Adrenal gland (tissue), 12 donors: ENCODE data around the gene SORBS1. TPM values are rescaled to one million over a fixed set of nuclear protein-coding genes. Genes with fewer than 3 reads are reported as not detected.
A peak's percentile ranks its signal among the peaks of the same experiment; 100 is the strongest.

Source experiments
- DNase-seq, 7 donors: peaks; one replicate each; pipeline ENCODE4 v3.0.0-alpha.2; 2019 to 2020
- H3K27ac ChIP-seq, 5 donors: fragments of 200-600 bp; sonication (generic) in 4 of 5; 1 replicate in 3 of 5; 2 replicates in 2 of 5; pipeline versions ENCODE4 v1.5.1 to v1.8.0; 2016 to 2020; ENCODE audit warnings: mild to moderate bottlenecking in 1 of 5
- H3K27me3 ChIP-seq: fragments of 200-600 bp; 2 replicates; pipeline ENCODE4 v1.8.0; 2021
- H3K36me3 ChIP-seq, 2 donors: fragments of 200-600 bp; replicated peaks in 1 of 2; 1 replicate in 1 of 2; 2 replicates in 1 of 2; pipeline versions ENCODE4 v1.5.1 to v1.8.0; 2018 to 2022
- H3K4me1 ChIP-seq, 2 donors: fragments of 200-600 bp; replicated peaks in 1 of 2; 1 replicate in 1 of 2; 2 replicates in 1 of 2; pipeline versions ENCODE4 v1.5.1 to v1.8.0; 2018 to 2021
- H3K4me3 ChIP-seq, 4 donors: fragments of 200-600 bp; sonication (generic) in 3 of 4; one replicate each; pipeline ENCODE4 v1.5.1; 2016 to 2018
- H3K9me3 ChIP-seq, 3 donors: fragments of 200-600 bp; sonication (generic) in 1 of 3; replicated peaks in 1 of 3; 1 replicate in 2 of 3; 2 replicates in 1 of 3; pipeline versions ENCODE4 v1.5.1 to v1.8.0; 2016 to 2021
- CTCF ChIP-seq, 6 experiments: fragments of 450-650 bp in 4 of 6; fragments of 200-600 bp in 2 of 6; sonication (generic) in 1 of 6; IDR thresholded peaks; 1 replicate in 5 of 6; 2 replicates in 1 of 6; pipeline versions ENCODE4 v1.5.1 to v1.8.0; 2016 to 2021; ENCODE audit warnings: antibody characterized with exemption in 6 of 6, mild to moderate bottlenecking in 2 of 6, moderate library complexity in 1 of 6
- POLR2A ChIP-seq, 2 donors: fragments of 450-650 bp; IDR thresholded peaks; one replicate each; pipeline ENCODE4 v1.6.1; 2017; ENCODE audit warnings: antibody characterized with exemption in 2 of 2, mild to moderate bottlenecking in 2 of 2, moderate library complexity in 1 of 2
- WGBS, 4 donors: extraction: QIAGEN DNeasy Blood & Tissue Kit in 2 of 4; methylation state at CpG; one replicate each; pipeline versions ENCODE4 v1.1.5 to v1.1.7; 2013 to 2017; 5-methylcytosine and 5-hydroxymethylcytosine counted together
- intact Hi-C, 2 donors: fragments of 100-400 bp; cut with DNase I; formaldehyde crosslinking; loops; one replicate each; pipeline versions ENCODE4 v1.14.1 to v1.15.0; 2022 to 2023
- polyA plus RNA-seq, 3 donors: library from polyadenylated mRNA; stranded (reverse); fragments of 200-250 nt in 2 of 3; fragments of 350-450 nt in 1 of 3; fragmentation: Illumina TruSeq in 1 of 3; extraction: RNeasy Lipid Tissue Mini Kit (QIAGEN cat#74804) in 1 of 3; gene quantifications; one replicate each; pipeline ENCODE4 v1.2.3, GENCODE V29; 2013 to 2014
- total RNA-seq, 9 donors: library from RNA; depleted of rRNA in 4 of 9; stranded (reverse); fragments of >200 nt in 4 of 9; fragments of 120-200 nt in 1 of 9; fragmentation: NEBNext Ultra II Directional in 1 of 9; extraction: Animal tissue kit (Norgen Biotek cat#: 25700) in 1 of 9; gene quantifications; one replicate each; pipeline versions ENCODE4 v1.1.0 to v1.2.4, GENCODE V29; 2013 to 2023
- donor health status: healthy with polysubstance abuse.
- donor health status: Bipolar disorder and iron deficiency.
- donor health status: DM: yes; HTN: yes; CAD: no.
- donor health status: DM: no; HTN: no; CAD: no.
- donor health status: DM: no; HTN: no; CAD: no.
- donor health status: DM: yes; HTN: yes; CAD: no.

SORBS1 gene
- total and polyA plus RNA-seq, 12 donors, result 9.5 to 43.4 (median 19.0) TPM

DNA sequence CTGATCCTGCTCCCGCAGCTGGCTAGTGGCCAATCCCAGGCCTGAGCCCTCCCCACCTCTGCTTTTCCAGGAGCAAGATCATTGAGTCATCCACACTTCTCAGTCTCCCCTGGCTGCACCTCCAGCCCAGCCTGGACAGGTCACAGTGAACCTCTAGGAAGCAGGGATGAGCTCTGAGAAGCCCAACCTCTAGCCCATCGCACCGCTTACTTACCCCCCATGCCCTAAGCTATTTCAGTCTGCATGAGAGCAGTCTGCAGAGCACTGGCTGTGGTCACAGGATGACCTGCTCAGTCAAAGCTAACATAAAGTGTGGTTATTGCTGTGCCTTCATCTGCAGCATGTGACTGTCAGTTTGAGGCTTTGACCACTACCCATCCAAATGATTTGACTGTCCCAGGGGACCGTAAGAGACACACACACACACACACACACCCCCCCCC is 129.2 kb downstream of the SORBS1 start:
- Histone ChIP-seq H3K27me3 (no peaks in the 10 kb centered on the region), H3K27ac (no peak overlapping the region), H3K36me3 (no peaks in the 10 kb centered on the region), H3K9me3 (no peaks in the 10 kb centered on the region), H3K4me1 (no peaks in the 10 kb centered on the region), H3K4me3 (no peak overlapping the region)
- 72 to 89% (median 85%) methylated on average over 4 of the region's 4 CpGs for WGBS, 4 donors
- no peak for DNase-seq
- TF ChIP-seq CTCF (IDR thresholded peaks at IDR 0.05), result no peak
- no peak for TF ChIP-seq POLR2A (IDR thresholded peaks at IDR 0.05)
- intact Hi-C loops, result loop anchor here (2.0 to 10.0 kb wide), 2 partner anchors 57 to 169 kb away; no protein-coding TSS in a partner anchor

DNA sequence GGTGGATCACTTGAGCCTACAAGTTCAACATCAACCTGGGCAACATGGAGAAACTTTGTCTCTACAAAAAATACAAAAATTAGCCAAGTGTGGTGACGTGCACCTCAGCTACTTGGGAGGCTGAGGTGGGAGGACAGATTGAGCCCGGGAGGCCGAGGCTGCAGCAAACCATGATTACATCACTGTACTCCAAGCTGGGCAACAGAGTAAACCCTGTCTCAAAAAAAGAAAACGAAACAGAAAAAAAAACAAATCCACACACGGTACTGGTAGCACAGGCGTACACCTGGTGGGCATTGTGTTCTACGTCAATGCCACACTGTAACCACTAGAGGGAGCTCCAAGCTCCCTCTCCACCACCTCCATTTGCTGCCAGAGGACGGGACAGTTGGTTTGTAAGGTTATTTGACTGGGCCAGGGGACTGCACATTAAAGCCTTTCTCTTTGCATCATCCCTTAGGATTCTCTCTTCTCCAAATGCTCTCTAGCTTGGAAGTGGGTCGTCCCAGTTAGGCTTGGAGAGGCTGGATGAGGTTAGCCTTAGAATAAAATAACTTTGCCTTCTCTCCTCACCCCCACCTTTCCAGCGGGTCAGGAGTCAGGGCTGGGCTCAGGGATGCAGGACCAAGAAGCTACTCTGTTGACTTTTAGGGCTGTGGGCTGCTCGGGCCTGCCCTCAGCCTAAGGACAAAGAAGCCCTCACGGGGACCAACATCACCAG is 130.8 kb downstream of the SORBS1 start:
- 27 to 34% (median 29%) methylated on average over 11 to 12 of the region's 12 CpGs for WGBS, 4 donors

DNA sequence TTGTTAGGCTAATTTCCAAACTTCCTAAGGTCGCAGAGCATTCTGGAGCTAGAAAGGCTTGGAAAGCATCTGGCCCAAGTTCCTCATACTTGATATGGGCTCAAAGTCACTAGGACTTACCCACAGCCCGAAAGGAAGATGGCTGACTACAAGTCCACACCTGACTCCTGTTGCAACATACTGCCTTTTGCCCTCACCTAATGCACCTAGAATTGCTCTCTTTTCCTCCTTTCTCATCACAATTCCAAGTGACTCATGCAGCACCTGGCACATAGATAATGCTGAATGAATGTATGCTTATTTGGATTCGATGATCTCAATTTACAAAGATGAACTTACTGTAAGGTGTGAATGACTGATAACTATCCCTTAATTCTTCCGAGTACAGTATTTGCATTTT is 131.5 kb downstream of the SORBS1 start:
- Histone ChIP-seq H3K36me3 (no peaks in the 10 kb centered on the region), H3K27ac (no peak overlapping the region), H3K9me3 (no peaks in the 10 kb centered on the region), H3K4me1 (peaks cover 0 to 12% of the 10 kb centered on the region in 2 donors), H3K27me3 (no peaks in the 10 kb centered on the region), H3K4me3 (no peak overlapping the region)
- TF ChIP-seq CTCF (IDR thresholded peaks at IDR 0.05) (no peak), POLR2A (IDR thresholded peaks at IDR 0.05) (no peak)
- no peak for DNase-seq
- intact Hi-C loops, result loop anchor here (2.0 to 10.0 kb wide), 2 partner anchors 55 to 171 kb away; no protein-coding TSS in a partner anchor
- 74 to 88% (median 82%) methylated on average over 4 of the region's 4 CpGs for WGBS, 4 donors

More for the DNA sequence above, 130.8 kb downstream of the SORBS1 start:
- Histone ChIP-seq H3K27ac (no peak overlapping the region), H3K4me3 (no peak overlapping the region), H3K9me3 (no peaks in the 10 kb centered on the region), H3K36me3 (no peaks in the 10 kb centered on the region), H3K27me3 (no peaks in the 10 kb centered on the region), H3K4me1 (peaks cover 0 to 12% of the 10 kb centered on the region in 2 donors)
- intact Hi-C loops, result loop anchor here (2.0 to 10.0 kb wide), 2 partner anchors 56 to 170 kb away; no protein-coding TSS in a partner anchor
- TF ChIP-seq CTCF (IDR thresholded peaks at IDR 0.05) (peak; percentile 90 to 98 (median 96)), POLR2A (IDR thresholded peaks at IDR 0.05) (no peak)
- peak; percentile 51 to 80 (median 62) for DNase-seq

DNA sequence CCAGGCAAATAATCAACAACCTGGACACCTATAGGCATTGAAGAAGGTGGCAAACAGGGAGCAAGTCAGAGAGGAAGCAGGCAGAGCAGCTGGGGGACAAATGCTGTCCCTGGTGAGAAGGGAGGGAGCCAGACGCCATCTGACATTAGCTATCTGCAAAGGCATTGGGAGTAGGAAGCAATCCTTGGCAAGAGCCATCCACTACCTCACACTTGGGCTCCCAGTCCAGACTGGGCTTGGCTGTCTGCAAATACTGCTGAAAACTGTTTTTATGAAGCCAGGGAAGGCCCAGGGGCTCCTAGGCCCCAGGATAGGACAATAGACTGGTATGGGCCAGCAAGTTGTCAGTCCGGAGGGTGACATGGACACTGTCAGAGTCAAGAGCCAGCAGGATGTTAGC is 132.5 kb downstream of the SORBS1 start:
- no peak overlapping the region for H3K4me3 ChIP-seq

More for the DNA sequence above, 132.5 kb downstream of the SORBS1 start:
- TF ChIP-seq CTCF (IDR thresholded peaks at IDR 0.05), result no peak
- TF ChIP-seq POLR2A (IDR thresholded peaks at IDR 0.05), result no peak
- Histone ChIP-seq H3K27ac (no peak overlapping the region), H3K9me3 (no peaks in the 10 kb centered on the region), H3K27me3 (no peaks in the 10 kb centered on the region), H3K36me3 (no peaks in the 10 kb centered on the region), H3K4me1 (peaks cover 0 to 12% of the 10 kb centered on the region in 2 donors)
- DNase-seq, result no peak
- WGBS, 4 donors, result 77 to 91% (median 83%) methylated on average over 2 of the region's 2 CpGs
- intact Hi-C loops, result no loop called here
